Islet of Langerhans (tissue), 1 donor: ENCODE data around the gene SYT2.

Experiments used
- FAIRE-seq: peaks from one replicate; lab custom pipeline; 2011; peaks lifted over from hg19 to GRCh38; lab: Jason Lieb, UNC

SYT2 gene

GRCh38 chr1:202704601-202705000, 5.7 kb downstream of the SYT2 start:
- FAIRE-seq = no peak

DNA sequence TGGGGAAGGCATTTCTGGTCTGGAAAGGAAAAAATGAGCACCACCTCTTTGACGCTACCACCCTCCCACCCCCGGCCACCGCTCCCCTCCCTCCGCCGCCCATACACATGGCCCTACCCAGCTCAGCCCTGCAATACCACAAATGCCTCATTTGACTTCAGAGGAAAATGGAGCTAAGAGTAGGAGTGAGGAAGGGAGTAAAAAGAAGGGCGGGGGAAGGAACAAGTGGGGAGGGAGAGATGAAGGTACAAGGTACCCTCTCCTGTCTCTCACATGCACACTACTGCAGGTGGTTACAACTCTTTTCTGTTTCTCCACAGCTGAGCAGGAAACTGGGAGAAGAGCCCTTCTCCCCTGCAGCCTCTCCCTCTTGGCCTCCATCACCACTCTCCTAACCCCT, 7.1 kb downstream of the SYT2 start:
- FAIRE-seq = no peak

DNA sequence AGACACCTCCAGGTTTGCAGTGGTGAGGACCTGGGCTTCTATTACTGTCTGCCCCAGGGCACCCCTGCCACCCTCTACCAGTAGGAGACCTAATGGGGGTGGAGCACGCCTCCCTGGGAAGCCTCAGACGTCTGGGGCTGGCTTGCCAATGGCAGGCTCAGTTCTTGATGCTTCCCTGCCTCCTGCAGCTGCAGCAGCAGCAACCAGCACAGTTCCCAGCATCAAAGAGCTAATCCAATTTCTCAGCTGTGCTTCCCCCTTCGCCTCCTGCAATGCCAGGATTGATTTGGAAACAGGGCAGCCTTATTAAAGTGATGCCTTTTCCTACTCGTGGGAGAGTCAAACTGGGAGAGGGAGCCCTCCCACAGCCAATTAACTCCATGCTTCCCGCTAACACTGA, 8.2 kb downstream of the SYT2 start:
- no peak for FAIRE-seq

DNA sequence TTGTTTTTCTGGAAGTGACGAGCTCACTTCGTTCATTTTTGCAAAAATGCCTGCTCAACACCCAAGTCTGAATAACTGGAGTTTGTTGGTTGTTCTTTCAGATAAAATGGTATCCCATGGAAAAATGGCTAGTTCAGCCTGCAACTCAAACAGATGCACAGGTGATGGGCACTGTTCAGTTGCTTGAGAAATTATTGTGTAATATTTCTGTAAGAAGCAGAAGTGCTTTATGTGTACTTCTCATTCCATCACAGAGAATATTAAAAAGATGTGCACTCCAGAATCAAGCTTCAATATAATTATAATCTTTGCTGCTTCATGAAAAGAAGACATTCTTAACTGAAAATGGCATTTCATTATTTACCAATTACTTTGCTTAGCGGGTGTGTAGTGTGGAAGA, 9.1 kb downstream of the SYT2 start:
- FAIRE-seq = no peak

GRCh38 chr1:202700061-202700460, 10.2 kb downstream of the SYT2 start:
- FAIRE-seq = no peak

DNA sequence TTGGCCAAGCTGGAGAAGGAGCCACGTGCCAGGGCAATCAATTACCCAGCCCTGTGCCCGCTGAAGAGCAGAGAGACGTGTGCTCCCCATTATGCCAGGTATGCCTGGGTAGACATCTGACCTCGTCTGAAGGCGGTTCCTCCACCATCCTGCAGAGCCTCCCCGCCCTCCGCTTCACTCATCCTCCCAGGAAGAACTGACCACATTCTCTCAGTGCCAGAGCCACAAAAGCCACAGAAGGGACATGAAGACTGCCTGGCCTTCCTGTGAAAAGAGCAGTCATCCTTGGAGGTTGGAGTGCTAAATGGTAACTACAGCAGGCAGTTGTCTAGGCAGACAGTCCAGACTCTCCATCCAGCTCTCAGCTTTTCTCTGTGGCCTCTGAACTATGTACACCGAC, 12.0 kb downstream of the SYT2 start:
- no peak for FAIRE-seq

- FAIRE-seq = no peak
Measured at GRCh38 chr1:202697038-202697437, 13.2 kb downstream of the SYT2 start.

- no peak for FAIRE-seq
Measured at GRCh38 chr1:202694314-202694713, 15.9 kb downstream of the SYT2 start.

DNA sequence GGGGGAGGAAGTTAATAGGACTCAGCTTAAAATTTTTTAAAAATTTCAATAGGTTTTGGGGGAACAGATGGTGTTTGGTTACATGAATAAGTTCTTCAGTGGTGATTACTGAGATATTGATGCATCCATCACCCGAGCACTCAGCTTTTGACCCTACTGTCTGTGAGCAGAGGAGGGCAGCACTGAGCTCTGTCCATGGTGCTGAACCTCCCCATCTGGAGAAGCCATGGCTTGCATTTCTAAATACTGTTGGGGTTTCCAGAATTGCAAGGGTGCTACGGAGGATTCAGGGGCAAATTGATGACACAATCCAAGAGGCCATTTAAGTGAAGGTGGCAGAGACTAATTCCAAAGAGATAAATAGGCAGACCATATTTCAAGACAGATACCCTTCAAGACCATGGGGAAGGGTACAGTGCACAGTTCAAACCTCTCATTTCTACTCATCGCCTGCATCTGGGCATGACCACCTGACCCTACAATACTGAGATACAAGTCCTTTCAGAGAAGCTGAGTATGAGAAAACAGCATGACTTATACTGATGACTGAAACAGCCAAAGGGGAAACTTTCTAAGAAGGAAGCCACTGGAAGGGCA, 17.2 kb downstream of the SYT2 start:
- no peak for FAIRE-seq

DNA sequence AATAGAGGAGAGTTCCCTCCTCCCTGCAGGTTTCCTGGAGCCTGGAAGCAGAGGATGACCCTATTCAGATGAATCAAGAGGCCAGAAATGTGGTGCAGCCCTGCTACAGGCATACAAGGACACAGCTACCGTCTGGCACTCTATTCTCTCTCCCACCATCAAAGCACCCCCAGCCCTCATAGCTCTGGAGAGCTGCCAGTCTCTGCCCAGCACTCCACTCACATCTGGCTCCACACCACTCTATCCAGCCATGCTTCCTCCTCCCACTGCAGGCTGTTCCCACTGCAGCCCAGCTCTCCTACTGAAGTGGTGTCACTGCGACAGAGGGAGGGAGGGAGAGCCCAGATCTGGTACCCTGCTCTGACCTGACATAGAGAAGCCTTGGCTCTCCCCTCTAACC, 18.4 kb downstream of the SYT2 start:
- FAIRE-seq = no peak

DNA sequence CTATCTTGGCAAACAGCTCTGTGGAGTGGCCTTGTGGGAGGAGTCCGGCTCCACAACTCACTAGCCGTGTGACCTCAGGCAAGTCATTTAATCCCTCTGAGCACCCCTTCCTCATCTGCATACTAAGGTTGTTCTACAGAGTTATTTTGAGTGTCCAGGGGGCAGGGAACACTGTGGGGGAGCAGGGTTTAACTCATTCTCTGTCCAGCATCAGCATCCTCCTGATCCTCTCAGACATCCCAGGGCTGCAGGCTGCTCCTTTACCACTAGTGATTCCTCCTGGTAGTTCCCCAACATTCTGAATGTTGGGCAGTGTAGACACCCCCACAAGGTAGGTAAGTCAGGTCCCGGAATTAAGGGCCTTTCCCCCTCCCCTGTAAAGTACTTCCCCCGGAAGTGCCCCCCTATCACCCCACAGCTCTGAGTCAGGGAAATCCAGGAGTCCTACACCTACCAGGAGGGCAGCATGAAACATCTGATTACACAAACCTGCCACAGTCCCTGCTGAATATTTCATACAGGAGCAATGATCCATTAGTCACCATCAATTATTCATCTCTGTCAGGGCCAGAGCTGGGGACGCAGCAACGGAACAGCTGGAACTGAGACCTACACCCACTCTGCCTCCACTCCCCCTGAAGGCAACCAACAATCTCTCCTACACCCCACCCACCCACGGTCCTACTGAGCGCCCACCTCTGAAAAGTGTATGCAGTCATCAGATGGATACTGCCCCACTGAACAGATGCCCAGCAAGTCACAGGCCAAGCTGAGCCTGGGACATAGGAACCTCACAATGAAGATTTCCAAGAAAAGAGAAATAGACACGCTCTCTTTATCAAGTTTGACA, 20.5 kb downstream of the SYT2 start:
- FAIRE-seq = no peak

DNA sequence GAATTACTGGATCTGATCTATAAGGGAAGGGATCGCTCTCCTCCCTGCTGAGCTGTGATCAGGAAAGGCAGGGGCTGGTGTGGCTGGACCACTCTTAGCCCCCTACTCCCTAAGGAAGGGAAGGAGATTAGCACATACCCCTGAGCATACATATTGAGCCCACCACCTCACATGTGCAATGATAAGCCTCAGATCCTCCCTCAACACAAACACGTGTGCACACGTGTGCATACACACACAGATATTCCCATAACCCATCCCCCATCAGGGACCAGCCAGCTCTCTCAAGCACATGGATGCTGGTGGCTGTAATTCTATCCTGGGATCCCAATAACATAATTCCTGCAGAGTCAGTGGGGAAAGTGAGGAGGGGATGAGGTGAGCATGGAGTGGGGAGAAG, 21.2 kb downstream of the SYT2 start:
- no peak for FAIRE-seq

DNA sequence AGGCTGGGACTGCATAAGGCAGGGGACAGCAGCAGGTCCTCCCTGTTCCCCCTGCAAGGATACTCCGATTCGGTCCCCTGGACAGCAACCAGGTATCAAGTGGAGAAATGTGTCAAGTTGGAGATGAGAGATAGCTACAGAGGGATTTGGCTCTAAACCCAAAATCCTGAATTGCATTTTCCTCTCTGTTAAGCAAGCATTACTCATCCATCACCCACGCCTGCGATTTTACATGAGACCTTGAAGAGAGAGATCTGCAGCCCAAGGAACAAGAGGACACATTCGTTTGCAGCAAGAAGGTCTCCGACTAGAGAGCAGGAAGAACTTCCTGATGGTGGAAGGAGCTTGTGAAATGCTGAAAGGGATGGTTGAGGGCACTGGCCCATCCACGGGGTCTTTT, 21.9 kb downstream of the SYT2 start:
- FAIRE-seq = no peak

- FAIRE-seq = no peak
Measured at GRCh38 chr1:202687798-202688197, 22.5 kb downstream of the SYT2 start.

DNA sequence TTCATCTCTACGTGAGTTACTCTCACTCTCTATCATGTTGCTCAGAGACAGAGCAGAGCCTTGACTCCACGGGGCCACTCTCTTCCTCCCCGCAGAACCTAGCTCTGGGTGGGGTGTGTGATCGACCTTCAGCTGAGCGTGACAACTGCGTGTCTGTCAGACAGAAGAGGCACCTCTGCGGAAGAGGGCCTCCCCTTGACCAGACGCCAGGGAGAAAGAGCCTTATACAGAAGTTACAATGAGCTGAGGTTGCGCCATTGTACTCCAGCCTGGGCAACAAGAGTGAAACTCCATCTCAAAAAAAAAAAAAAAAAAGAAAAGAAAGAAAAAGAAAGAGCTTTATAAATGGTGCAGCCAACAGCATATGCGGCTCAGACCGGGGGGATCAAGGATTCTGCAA, 22.9 kb downstream of the SYT2 start:
- no peak for FAIRE-seq

DNA sequence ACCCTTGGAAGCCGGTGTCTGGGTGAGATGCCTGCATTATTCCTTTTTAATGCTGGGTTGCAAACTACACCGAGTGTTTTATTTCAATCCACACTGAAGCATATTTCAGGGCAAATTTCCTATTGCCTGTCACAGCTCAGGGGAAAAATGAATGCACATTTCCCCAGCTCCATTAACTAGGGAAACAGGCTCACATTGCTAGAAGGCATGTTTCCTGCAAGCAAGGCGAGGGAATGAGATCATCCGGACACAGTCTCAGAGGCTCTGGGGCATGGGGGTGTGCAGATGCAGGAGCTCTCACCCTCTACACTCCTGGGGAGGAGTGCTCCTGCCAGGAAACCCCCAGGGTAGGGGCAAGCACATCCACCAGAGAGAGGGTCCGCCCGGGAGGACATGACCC, 24.6 kb downstream of the SYT2 start:
- FAIRE-seq = no peak

- no peak for FAIRE-seq
Measured at GRCh38 chr1:202684716-202685115, 25.5 kb downstream of the SYT2 start.

DNA sequence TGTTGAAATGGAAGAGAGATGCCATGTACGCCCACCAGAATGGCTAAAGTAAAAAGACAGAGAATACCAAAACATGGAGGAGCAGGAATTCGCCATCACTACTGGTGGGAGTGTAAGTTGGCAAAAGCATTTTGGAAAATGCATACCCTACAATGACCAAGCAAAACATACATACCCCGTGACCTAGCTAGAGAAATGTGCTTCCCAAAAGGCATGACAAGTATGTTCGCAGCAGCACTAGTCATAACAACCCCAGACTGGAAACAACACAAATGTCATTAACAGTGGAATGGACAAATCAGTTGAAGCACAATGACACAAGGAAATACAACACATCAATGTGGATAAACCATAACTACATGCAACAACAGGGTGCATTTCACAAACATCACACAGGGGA, 27.2 kb downstream of the SYT2 start:
- FAIRE-seq = no peak

DNA sequence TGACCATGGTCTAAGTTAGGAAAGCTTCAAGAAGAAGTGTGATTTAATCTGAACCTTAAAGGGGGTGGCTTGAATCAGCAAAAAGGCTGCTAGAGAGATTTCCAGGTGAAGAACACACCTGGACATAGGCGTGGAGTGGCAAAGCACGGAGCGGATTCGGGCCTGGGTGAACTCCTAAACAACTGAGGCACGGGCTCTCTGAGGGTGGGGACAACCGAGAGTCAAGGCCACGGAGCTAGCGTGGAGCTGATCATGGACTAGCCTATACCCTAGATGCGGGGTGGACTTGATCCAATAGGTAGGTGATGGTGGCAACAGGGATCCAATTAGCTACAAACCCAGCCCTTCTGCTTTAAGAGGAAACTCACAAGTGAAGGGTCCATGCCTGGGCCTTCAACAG, 27.8 kb downstream of the SYT2 start:
- FAIRE-seq = no peak

DNA sequence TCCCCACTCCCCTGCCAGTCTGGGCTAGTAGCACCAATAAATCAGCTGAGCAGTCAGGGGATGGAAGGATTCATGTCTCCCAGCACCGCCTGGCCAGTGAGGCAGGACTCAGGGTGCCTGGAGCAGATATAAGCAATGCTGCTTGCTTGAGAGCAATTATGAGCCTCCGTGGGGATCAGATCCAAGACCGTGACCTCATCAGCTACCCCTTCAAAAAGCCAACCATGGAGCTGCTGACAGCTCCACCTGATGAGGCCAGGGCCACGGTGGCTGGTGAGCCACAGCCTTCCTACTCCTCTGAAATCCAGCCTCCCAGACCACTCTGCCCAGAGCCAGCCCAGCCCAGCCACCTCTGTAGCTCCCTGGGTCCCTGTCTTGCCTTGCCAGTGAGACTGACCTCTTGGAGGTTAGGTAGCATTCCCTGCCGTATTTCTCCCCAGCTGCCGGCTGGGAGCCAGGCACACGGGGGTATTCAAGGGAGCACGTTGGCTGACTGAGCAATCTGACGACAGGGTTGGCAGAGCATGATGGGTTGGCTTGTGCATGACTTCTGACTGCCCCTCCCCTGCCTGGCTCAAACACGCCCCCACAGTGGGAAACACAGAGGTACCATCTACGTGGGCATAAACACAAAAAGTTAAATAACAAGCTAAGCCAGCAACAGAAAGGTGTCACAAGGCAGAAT, 28.4 kb downstream of the SYT2 start:
- no peak for FAIRE-seq

DNA sequence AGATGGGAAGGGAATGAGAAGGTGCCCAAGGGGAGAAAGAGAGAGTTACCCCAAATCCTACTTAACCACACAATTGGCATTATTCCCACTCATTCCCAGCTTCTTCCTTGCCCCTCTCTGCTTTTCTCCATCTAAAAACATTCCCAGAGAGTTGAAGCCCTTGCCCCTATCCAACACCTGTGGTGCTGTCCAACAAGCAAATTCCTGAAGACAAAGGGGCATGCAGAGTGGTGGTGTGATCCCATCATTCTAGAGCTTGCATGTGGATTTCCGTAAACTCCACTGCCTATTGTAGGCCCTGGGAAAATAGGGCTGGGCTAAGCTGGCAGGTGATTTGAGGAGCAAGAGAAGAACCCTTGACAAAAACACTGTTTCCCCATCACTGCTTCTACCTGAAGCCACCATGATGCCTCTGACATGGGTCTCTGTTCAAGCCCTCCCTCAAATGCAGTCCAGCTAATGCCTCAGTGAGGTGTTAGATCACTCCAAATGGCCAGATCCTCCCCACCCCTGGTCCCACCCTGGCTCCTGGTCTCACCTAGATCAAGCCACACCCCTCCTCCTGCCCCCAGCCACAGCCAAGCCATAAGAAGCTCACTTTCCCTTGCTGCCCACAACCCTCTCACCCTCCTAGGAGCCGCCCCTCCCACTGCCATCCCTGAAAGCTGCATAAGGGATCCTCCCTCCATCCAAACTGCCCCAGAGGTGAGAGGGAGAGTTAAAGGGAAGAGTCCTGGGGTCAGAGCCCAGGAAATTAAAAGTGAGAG, 29.5 kb downstream of the SYT2 start:
- no peak for FAIRE-seq

GRCh38 chr1:202679406-202680177, 30.7 kb downstream of the SYT2 start:
- no peak for FAIRE-seq
